Measurements from ENCODE around the gene CWC22.

- TF ChIP-seq POLR2AphosphoS5 (IDR thresholded peaks at IDR 0.05) = no peak
- no peak for TF ChIP-seq CTCF (IDR thresholded peaks at IDR 0.05)
Observed at GRCh38 chr2:179936141-179936540, 71.0 kb downstream of the CWC22 start.

Measured in prostate gland (tissue), 2 donors.